OCI-LY1 (cell line): ENCODE measurements around the gene MYO3B.

Source experiments
- H2AFZ ChIP-seq: fragments of 200-600 bp; sonication (generic), shearing (Covaris generic); 2 replicates; pipeline ENCODE4 v1.6.0; 2014; ENCODE audit warnings: antibody characterized with exemption, mild to moderate bottlenecking, low read length
- H3F3A ChIP-seq: fragments of 200-600 bp; sonication (generic), shearing (Covaris generic); 2 replicates; pipeline ENCODE4 v1.6.0; 2014; ENCODE audit warnings: mild to moderate bottlenecking, antibody characterized with exemption, low read length, moderate library complexity; ENCODE audit not compliant: insufficient read depth
- H3K27ac ChIP-seq: fragments of 200-600 bp; sonication (generic); 2 replicates; pipeline ENCODE4 v1.5.1; 2014; ENCODE audit warnings: low read length, mixed run types, mild to moderate bottlenecking, low read depth; ENCODE audit not compliant: poor library complexity, severe bottlenecking
- H3K27me3 ChIP-seq: fragments of 200-600 bp; sonication (generic); 2 replicates; pipeline ENCODE4 v1.6.0; 2014; ENCODE audit warnings: antibody characterized with exemption, mild to moderate bottlenecking, low read length, moderate library complexity; ENCODE audit not compliant: insufficient read depth
- H3K36me3 ChIP-seq: fragments of 200-600 bp; sonication (generic); 2 replicates; pipeline ENCODE4 v1.6.1; 2014; ENCODE audit warnings: mild to moderate bottlenecking, antibody characterized with exemption, low read length, moderate library complexity, mixed read lengths; ENCODE audit not compliant: insufficient read depth
- H3K4me1 ChIP-seq: fragments of 200-600 bp; sonication (generic); 2 replicates; pipeline ENCODE4 v1.5.1; 2014; ENCODE audit warnings: mild to moderate bottlenecking, low read length, moderate library complexity; ENCODE audit not compliant: insufficient read depth, severe bottlenecking
- H3K4me2 ChIP-seq: fragments of 200-600 bp; sonication (generic), shearing (Covaris generic); 2 replicates; pipeline ENCODE4 v1.6.1; 2014; ENCODE audit warnings: low read length
- H3K4me3 ChIP-seq: fragments of 200-600 bp; sonication (generic); 2 replicates; pipeline ENCODE4 v1.5.1; 2014; ENCODE audit warnings: low read length, low read depth, mild to moderate bottlenecking, mixed read lengths; ENCODE audit not compliant: poor library complexity, severe bottlenecking
- H3K79me2 ChIP-seq: fragments of 200-600 bp; shearing (Covaris generic); 2 replicates; pipeline ENCODE4 v1.6.1; 2016; ENCODE audit warnings: mixed run types, low read length, mixed read lengths; ENCODE audit not compliant: insufficient read depth
- H3K9ac ChIP-seq: fragments of 200-600 bp; sonication (generic), shearing (Covaris generic); 2 replicates; pipeline ENCODE4 v1.6.1; 2014; ENCODE audit warnings: mild to moderate bottlenecking, low read length, mixed read lengths
- H3K9me2 ChIP-seq: fragments of 200-600 bp; sonication (generic), shearing (Covaris generic); 2 replicates; pipeline ENCODE4 v1.6.1; 2014; ENCODE audit warnings: low read depth, mild to moderate bottlenecking, low read length, mixed read lengths
- H3K9me3 ChIP-seq: fragments of 200-600 bp; shearing (Covaris generic); 2 replicates; pipeline ENCODE4 v1.6.1; 2014; ENCODE audit warnings: low read length, mixed read lengths
- H4K20me1 ChIP-seq: fragments of 200-600 bp; sonication (generic), shearing (Covaris generic); 2 replicates; pipeline ENCODE4 v1.6.0; 2016; ENCODE audit warnings: mild to moderate bottlenecking, low read length; ENCODE audit not compliant: insufficient read depth
- CTCF ChIP-seq: fragments of 200-600 bp; sonication (generic), shearing (Covaris generic); IDR thresholded peaks from 2 replicates; pipeline ENCODE4 v1.5.1; 2017; ENCODE audit warnings: mild to moderate bottlenecking, antibody characterized with exemption, low read length, moderate library complexity, mixed read lengths
- EZH2 ChIP-seq: fragments of 200-600 bp; sonication (generic), shearing (Covaris generic); IDR thresholded peaks from 2 replicates; pipeline ENCODE4 v1.8.0; 2017; ENCODE audit warnings: borderline replicate concordance, mixed run types, mild to moderate bottlenecking, antibody characterized with exemption, low read length, moderate library complexity, mixed read lengths

The MYO3B gene

GRCh38 chr2:170475878-170476277 is 297.9 kb downstream of the MYO3B start:
- TF ChIP-seq EZH2, result no peak
- no peak for TF ChIP-seq CTCF
- Histone ChIP-seq H3K4me1 (no peaks in the 10 kb centered on the region), H3K9me2 (no peaks in the 10 kb centered on the region), H2AFZ (no peak overlapping the region), H4K20me1 (no peaks in the 10 kb centered on the region), H3F3A (no peaks in the 10 kb centered on the region), H3K4me2 (no peak overlapping the region), H3K4me3 (no peak overlapping the region), H3K27ac (no peak overlapping the region), H3K36me3 (no peaks in the 10 kb centered on the region), H3K27me3 (no peaks in the 10 kb centered on the region), H3K9ac (no peak overlapping the region), H3K9me3 (no peaks in the 10 kb centered on the region), H3K79me2 (no peaks in the 10 kb centered on the region)

GRCh38 chr2:170477630-170478029 is 299.7 kb downstream of the MYO3B start:
- no peaks in the 10 kb centered on the region for H3K36me3 ChIP-seq
- H3K4me1 ChIP-seq, result no peaks in the 10 kb centered on the region
- no peak overlapping the region for H3K9ac ChIP-seq
- TF ChIP-seq EZH2 (no peak), CTCF (no peak)
- no peaks in the 10 kb centered on the region for H3K79me2 ChIP-seq
- H4K20me1 ChIP-seq, result no peaks in the 10 kb centered on the region
- H2AFZ ChIP-seq, result no peak overlapping the region
- no peak overlapping the region for H3K27ac ChIP-seq
- no peaks in the 10 kb centered on the region for H3K9me2 ChIP-seq
- no peaks in the 10 kb centered on the region for H3K9me3 ChIP-seq
- H3K4me2 ChIP-seq, result no peak overlapping the region
- H3F3A ChIP-seq, result no peaks in the 10 kb centered on the region
- no peaks in the 10 kb centered on the region for H3K27me3 ChIP-seq
- H3K4me3 ChIP-seq, result no peak overlapping the region

- Histone ChIP-seq H2AFZ (no peak overlapping the region), H3K27ac (no peak overlapping the region), H3K9ac (no peak overlapping the region), H3F3A (no peaks in the 10 kb centered on the region), H3K36me3 (no peaks in the 10 kb centered on the region), H3K4me3 (no peak overlapping the region), H3K79me2 (no peaks in the 10 kb centered on the region), H3K27me3 (no peaks in the 10 kb centered on the region), H3K9me3 (no peaks in the 10 kb centered on the region), H4K20me1 (no peaks in the 10 kb centered on the region), H3K9me2 (no peaks in the 10 kb centered on the region), H3K4me1 (no peaks in the 10 kb centered on the region), H3K4me2 (no peak overlapping the region)
- TF ChIP-seq CTCF (no peak), EZH2 (no peak)
Measured at GRCh38 chr2:170481201-170481600, 303.3 kb downstream of the MYO3B start.
